Endodermal cell (in vitro differentiated cells): ENCODE measurements around the gene DLGAP1. TPM values are rescaled to one million over a fixed set of nuclear protein-coding genes. Genes with fewer than 3 reads are reported as not detected.

Experiments used
- DNase-seq: peaks from one replicate; pipeline ENCODE4 v3.0.0-alpha.2; 2017
- H3K27ac ChIP-seq: 2 replicates; pipeline ENCODE4 v1.5.1; 2013; ENCODE audit warnings: mild to moderate bottlenecking, low read depth, low read length, moderate library complexity
- H3K27me3 ChIP-seq: 2 replicates; pipeline ENCODE4 v1.6.1; 2013; ENCODE audit warnings: mild to moderate bottlenecking, low read length, moderate library complexity; ENCODE audit not compliant: insufficient read depth, control insufficient read depth, poor library complexity, severe bottlenecking
- H3K36me3 ChIP-seq: 2 replicates; pipeline ENCODE4 v1.7.0; 2013; ENCODE audit warnings: mild to moderate bottlenecking, low read length, moderate library complexity; ENCODE audit not compliant: control insufficient read depth, insufficient read depth
- H3K4me1 ChIP-seq: one replicate; pipeline ENCODE4 v1.7.0; 2013; ENCODE audit warnings: low read length; ENCODE audit not compliant: control insufficient read depth, insufficient read depth
- H3K4me3 ChIP-seq: 2 replicates; pipeline ENCODE4 v1.5.1; 2013; ENCODE audit warnings: mild to moderate bottlenecking, low read length, moderate library complexity
- H3K9ac ChIP-seq: 2 replicates; pipeline ENCODE4 v1.6.1; 2013; ENCODE audit warnings: mild to moderate bottlenecking, low read length, moderate library complexity; ENCODE audit not compliant: poor library complexity, severe bottlenecking; ENCODE audit errors: extremely low read depth
- H3K9me3 ChIP-seq: 2 replicates; pipeline ENCODE4 v1.6.1; 2013; ENCODE audit warnings: mild to moderate bottlenecking, low read length, moderate library complexity; ENCODE audit not compliant: control insufficient read depth
- H3K27ac Mint-ChIP-seq: 2 replicates; pipeline ENCODE4 v1.8.0; 2020; ENCODE audit warnings: mixed read lengths
- H3K27me3 Mint-ChIP-seq: 2 replicates; pipeline ENCODE4 v1.8.0; 2021; ENCODE audit warnings: mild to moderate bottlenecking, mixed read lengths; ENCODE audit not compliant: insufficient read depth
- H3K36me3 Mint-ChIP-seq: 2 replicates; pipeline ENCODE4 v1.8.0; 2020; ENCODE audit warnings: low read depth, mixed read lengths
- H3K4me1 Mint-ChIP-seq: 2 replicates; pipeline ENCODE4 v1.8.0; 2020; ENCODE audit warnings: mixed read lengths
- H3K4me3 Mint-ChIP-seq: 2 replicates; pipeline ENCODE4 v1.8.0; 2020; ENCODE audit warnings: mild to moderate bottlenecking, moderate library complexity, mixed read lengths
- H3K9me3 Mint-ChIP-seq: 2 replicates; pipeline ENCODE4 v1.8.0; 2020; ENCODE audit warnings: mild to moderate bottlenecking, mixed read lengths
- WGBS, 2 experiments: methylation state at CpG; one replicate each; pipeline versions ENCODE4 v1.1.5 to v1.1.7; 2013; ENCODE audit warnings: missing lambda C conversion rate in 2 of 2, mixed read lengths in 1 of 2; ENCODE audit not compliant: insufficient coverage in 1 of 2, insufficient read length in 1 of 2; 5-methylcytosine and 5-hydroxymethylcytosine counted together
- total RNA-seq, 2 donors: library from RNA; stranded (reverse); fragmentation: NEBNext Ultra II Directional in 1 of 2; extraction: Animal tissue kit (Norgen Biotek cat#: 25700) in 1 of 2; gene quantifications; 2 replicates in 1 of 2; 3 replicates in 1 of 2; pipeline ENCODE4 v1.2.1, GENCODE V29; 2021
- TF ChIP-seq, protein P1 (sequence below): fragments of 200-600 bp; sonication (generic); conservative IDR thresholded peaks from 2 replicates; pipeline ENCODE4 v1.5.0; 2021; ENCODE audit warnings: antibody characterized with exemption, mild to moderate bottlenecking

Gene DLGAP1
- total RNA-seq, 2 donors from 2014 or later: 11.5 to 21.5 TPM

GRCh38 chr18:4242431-4243161 is 212.5 kb downstream of the DLGAP1 start:
- Mint-ChIP-seq H3K4me1 (peaks cover 2% of the 10 kb centered on the region), H3K4me3 (no peak overlapping the region), H3K27ac (no peak overlapping the region), H3K36me3 (no peaks in the 10 kb centered on the region), H3K27me3 (peaks cover 32% of the 10 kb centered on the region), H3K9me3 (no peaks in the 10 kb centered on the region)
- no peaks in the 10 kb centered on the region for H3K9me3 ChIP-seq
- peaks cover 7% of the 10 kb centered on the region for H3K36me3 ChIP-seq
- H3K27me3 ChIP-seq: no peaks in the 10 kb centered on the region
- H3K27ac ChIP-seq: no peak overlapping the region
- H3K9ac ChIP-seq: no peak overlapping the region
- no peak for DNase-seq
- 92 to 94% methylated on average over 4 to 5 of the region's 5 CpGs for whole genome bisulfite sequencing, 2 experiments
- no peak overlapping the region for H3K4me3 ChIP-seq
- H3K4me1 ChIP-seq: no peaks in the 10 kb centered on the region
- TF ChIP-seq, protein P1, sequence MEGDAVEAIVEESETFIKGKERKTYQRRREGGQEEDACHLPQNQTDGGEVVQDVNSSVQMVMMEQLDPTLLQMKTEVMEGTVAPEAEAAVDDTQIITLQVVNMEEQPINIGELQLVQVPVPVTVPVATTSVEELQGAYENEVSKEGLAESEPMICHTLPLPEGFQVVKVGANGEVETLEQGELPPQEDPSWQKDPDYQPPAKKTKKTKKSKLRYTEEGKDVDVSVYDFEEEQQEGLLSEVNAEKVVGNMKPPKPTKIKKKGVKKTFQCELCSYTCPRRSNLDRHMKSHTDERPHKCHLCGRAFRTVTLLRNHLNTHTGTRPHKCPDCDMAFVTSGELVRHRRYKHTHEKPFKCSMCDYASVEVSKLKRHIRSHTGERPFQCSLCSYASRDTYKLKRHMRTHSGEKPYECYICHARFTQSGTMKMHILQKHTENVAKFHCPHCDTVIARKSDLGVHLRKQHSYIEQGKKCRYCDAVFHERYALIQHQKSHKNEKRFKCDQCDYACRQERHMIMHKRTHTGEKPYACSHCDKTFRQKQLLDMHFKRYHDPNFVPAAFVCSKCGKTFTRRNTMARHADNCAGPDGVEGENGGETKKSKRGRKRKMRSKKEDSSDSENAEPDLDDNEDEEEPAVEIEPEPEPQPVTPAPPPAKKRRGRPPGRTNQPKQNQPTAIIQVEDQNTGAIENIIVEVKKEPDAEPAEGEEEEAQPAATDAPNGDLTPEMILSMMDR: no peak

DNA sequence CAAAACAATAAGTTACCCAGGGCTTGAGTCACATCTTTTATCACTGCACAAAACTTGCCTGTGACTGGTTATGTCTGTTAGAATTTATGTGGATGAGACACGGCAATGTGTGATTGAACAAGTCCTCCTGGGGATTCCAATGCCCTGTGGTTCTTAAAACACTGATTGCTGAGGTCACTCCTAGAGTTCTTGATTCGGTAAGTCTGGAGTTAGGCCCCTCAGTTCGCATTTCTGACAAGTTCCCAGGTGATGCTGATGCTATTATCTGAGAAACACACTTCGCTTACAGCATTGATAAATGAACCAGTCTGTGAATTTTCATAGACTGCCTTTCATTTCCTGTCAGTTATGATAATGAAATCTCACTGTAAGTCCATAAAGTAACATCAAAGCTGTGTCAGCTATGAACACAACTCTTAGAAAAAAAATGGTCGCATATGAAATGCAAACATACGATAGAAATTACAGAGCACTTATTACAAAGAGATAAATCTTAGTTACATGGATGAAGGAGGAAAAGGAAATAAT is 214.0 kb downstream of the DLGAP1 start:
- Mint-ChIP-seq H3K27ac (no peak overlapping the region), H3K36me3 (no peaks in the 10 kb centered on the region), H3K4me3 (no peak overlapping the region), H3K9me3 (no peaks in the 10 kb centered on the region), H3K27me3 (peaks cover 36% of the 10 kb centered on the region), H3K4me1 (peaks cover 11% of the 10 kb centered on the region)
- H3K4me3 ChIP-seq: no peak overlapping the region
- DNase-seq: no peak
- H3K9ac ChIP-seq: no peak overlapping the region
- H3K9me3 ChIP-seq: no peaks in the 10 kb centered on the region
- WGBS, 2 experiments: 67 to 83% methylated on average over 2 to 5 of the region's 6 CpGs
- H3K4me1 ChIP-seq: no peaks in the 10 kb centered on the region
- no peak overlapping the region for H3K27ac ChIP-seq
- H3K36me3 ChIP-seq: peaks cover 7% of the 10 kb centered on the region
- no peaks in the 10 kb centered on the region for H3K27me3 ChIP-seq
- TF ChIP-seq, protein P1: no peak

DNA sequence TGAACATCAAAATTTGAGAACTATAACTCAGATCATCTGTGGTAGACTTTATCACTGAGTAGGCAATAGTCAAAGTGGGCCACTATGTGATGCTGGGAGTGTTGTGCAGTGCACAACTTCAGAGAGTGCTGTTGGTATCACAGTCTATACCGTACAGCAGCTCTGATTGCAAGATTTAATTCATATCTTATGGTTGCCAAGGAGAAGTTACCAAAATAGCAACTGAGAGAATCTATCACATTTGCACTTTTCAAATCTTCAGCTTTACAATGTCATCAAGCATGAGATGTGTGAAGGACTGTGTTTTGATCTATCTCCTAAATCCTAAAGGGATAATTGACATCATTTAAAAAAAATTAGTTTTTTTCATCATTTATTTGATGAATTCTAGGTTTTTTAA is 216.1 kb downstream of the DLGAP1 start:
- 85 to 88% methylated on average over 1 of the region's 1 CpG for WGBS, 2 experiments
- TF ChIP-seq, protein P1: no peak
- Mint-ChIP-seq H3K27ac (no peak overlapping the region), H3K4me1 (peaks cover 12% of the 10 kb centered on the region), H3K27me3 (peaks cover 36% of the 10 kb centered on the region), H3K4me3 (no peak overlapping the region), H3K36me3 (no peaks in the 10 kb centered on the region), H3K9me3 (no peaks in the 10 kb centered on the region)
- Histone ChIP-seq H3K9me3 (no peaks in the 10 kb centered on the region), H3K4me3 (no peak overlapping the region), H3K9ac (no peak overlapping the region), H3K27ac (no peak overlapping the region), H3K27me3 (no peaks in the 10 kb centered on the region), H3K36me3 (peaks cover 7% of the 10 kb centered on the region), H3K4me1 (no peaks in the 10 kb centered on the region)
- DNase-seq: no peak
